HEK293 (cell line): ENCODE measurements around the gene ZFPL1.

ENCODE experiments used
- GLIS1 ChIP-seq: fragments of 450-650 bp; formaldehyde crosslinking; IDR thresholded peaks from 2 replicates; pipeline ENCODE4 v1.5.1; 2016; ENCODE audit warnings: missing biosample characterization, missing genetic modification characterization
- HOXD13 ChIP-seq: sonication (generic); formaldehyde crosslinking; IDR thresholded peaks from 2 replicates; pipeline ENCODE4 v1.8.0; 2022; ENCODE audit warnings: missing genetic modification reagents, borderline replicate concordance
- KLF10 ChIP-seq: fragments of 450-650 bp; IDR thresholded peaks from 2 replicates; pipeline ENCODE4 v1.5.1; 2018; ENCODE audit warnings: missing biosample characterization, mild to moderate bottlenecking, missing genetic modification characterization
- KLF8 ChIP-seq: fragments of 450-650 bp; formaldehyde crosslinking; IDR thresholded peaks from 2 replicates; pipeline ENCODE4 v1.5.1; 2016; ENCODE audit warnings: missing biosample characterization, missing genetic modification characterization
- OSR2 ChIP-seq: fragments of 450-650 bp; formaldehyde crosslinking; IDR thresholded peaks from 2 replicates; pipeline ENCODE4 v1.5.1; 2016; ENCODE audit warnings: missing biosample characterization, missing genetic modification characterization
- PRDM1 ChIP-seq: fragments of 450-650 bp; formaldehyde crosslinking; IDR thresholded peaks from 2 replicates; pipeline ENCODE4; 2016; ENCODE audit warnings: missing biosample characterization, missing genetic modification characterization
- RBAK ChIP-seq: fragments of 450-650 bp; formaldehyde crosslinking; IDR thresholded peaks from 2 replicates; pipeline ENCODE4 v1.5.1; 2016; ENCODE audit warnings: missing biosample characterization, missing genetic modification characterization
- TCF7L2 ChIP-seq: IDR thresholded peaks from 2 replicates; pipeline ENCODE4 v1.6.1; 2011; ENCODE audit warnings: low read depth, mild to moderate bottlenecking, inconsistent platforms, low read length, moderate library complexity, borderline replicate concordance
- YY1 ChIP-seq: fragments of 450-650 bp; formaldehyde crosslinking; IDR thresholded peaks from 2 replicates; pipeline ENCODE4 v1.5.1; 2018; ENCODE audit warnings: missing biosample characterization, missing genetic modification characterization
- ZNF18 ChIP-seq: fragments of 450-650 bp; formaldehyde crosslinking; IDR thresholded peaks from 2 replicates; pipeline ENCODE4 v1.5.1; 2016; ENCODE audit warnings: missing biosample characterization, missing genetic modification characterization
- ZNF239 ChIP-seq: fragments of 450-650 bp; formaldehyde crosslinking; IDR thresholded peaks from 2 replicates; pipeline ENCODE4 v1.5.1; 2016; ENCODE audit warnings: missing biosample characterization, missing genetic modification characterization
- ZNF341 ChIP-seq: fragments of 450-650 bp; formaldehyde crosslinking; IDR thresholded peaks from 2 replicates; pipeline ENCODE4; 2016; ENCODE audit warnings: low read depth, missing biosample characterization, missing genetic modification characterization
- ZNF354C ChIP-seq: fragments of 450-650 bp; formaldehyde crosslinking; IDR thresholded peaks from 2 replicates; pipeline ENCODE4 v1.5.1; 2016; ENCODE audit warnings: missing biosample characterization, missing genetic modification characterization, low read depth, borderline replicate concordance
- ZNF398 ChIP-seq: fragments of 450-650 bp; formaldehyde crosslinking; IDR thresholded peaks from 2 replicates; pipeline ENCODE4 v1.5.1; 2017; ENCODE audit warnings: missing biosample characterization, missing genetic modification characterization
- ZNF416 ChIP-seq: fragments of 450-650 bp; formaldehyde crosslinking; IDR thresholded peaks from 2 replicates; pipeline ENCODE4 v1.5.1; 2016; ENCODE audit warnings: missing biosample characterization, missing genetic modification characterization
- ZNF433 ChIP-seq: fragments of 450-650 bp; formaldehyde crosslinking; IDR thresholded peaks from 2 replicates; pipeline ENCODE4 v1.5.1; 2016; ENCODE audit warnings: missing biosample characterization, missing genetic modification characterization, low read depth
- ZNF514 ChIP-seq: fragments of 450-650 bp; formaldehyde crosslinking; IDR thresholded peaks from 2 replicates; pipeline ENCODE4 v1.5.1; 2016; ENCODE audit warnings: missing biosample characterization, missing genetic modification characterization
- ZNF639 ChIP-seq: fragments of 450-650 bp; formaldehyde crosslinking; IDR thresholded peaks from 2 replicates; pipeline ENCODE4 v1.5.1; 2016; ENCODE audit warnings: missing biosample characterization, missing genetic modification characterization
- ZNF707 ChIP-seq: fragments of 450-650 bp; formaldehyde crosslinking; IDR thresholded peaks from 2 replicates; pipeline ENCODE4 v1.5.1; 2016; ENCODE audit warnings: missing biosample characterization, missing genetic modification characterization
- ZNF785 ChIP-seq: fragments of 450-650 bp; formaldehyde crosslinking; IDR thresholded peaks from 2 replicates; pipeline ENCODE4 v1.5.1; 2016; ENCODE audit warnings: missing biosample characterization, missing genetic modification characterization
- ZSCAN16 ChIP-seq: fragments of 450-650 bp; formaldehyde crosslinking; IDR thresholded peaks from 2 replicates; pipeline ENCODE4 v1.5.1; 2016; ENCODE audit warnings: missing biosample characterization, missing genetic modification characterization
- ZSCAN4 ChIP-seq: fragments of 450-650 bp; formaldehyde crosslinking; IDR thresholded peaks from 2 replicates; pipeline ENCODE4 v1.5.1; 2017; ENCODE audit warnings: missing biosample characterization, missing genetic modification characterization
- ZSCAN5A ChIP-seq: fragments of 450-650 bp; formaldehyde crosslinking; IDR thresholded peaks from 2 replicates; pipeline ENCODE4 v1.5.1; 2016; ENCODE audit warnings: missing biosample characterization, missing genetic modification characterization
- TF ChIP-seq, protein P1 (sequence below): fragments of 450-650 bp; formaldehyde crosslinking; IDR thresholded peaks from 2 replicates; pipeline ENCODE4 v1.5.1; 2017; ENCODE audit warnings: missing biosample characterization, missing genetic modification characterization
- TF ChIP-seq, protein P2 (sequence below): fragments of 450-650 bp; formaldehyde crosslinking; optimal IDR thresholded peaks from 2 replicates; pipeline ENCODE3; 2016; ENCODE audit warnings: missing biosample characterization, mild to moderate bottlenecking, missing genetic modification characterization
- TF ChIP-seq, protein P3 (sequence below): fragments of 450-650 bp; formaldehyde crosslinking; IDR thresholded peaks from 2 replicates; pipeline ENCODE4 v1.5.1; 2017; ENCODE audit warnings: missing biosample characterization, mild to moderate bottlenecking, missing genetic modification characterization, moderate library complexity

ZFPL1 gene

GRCh38 chr11:65111744-65112545 lies 27.9 kb downstream of the ZFPL1 start, which contains the start of gene TM7SF2 (continued):
- no peak for TF ChIP-seq ZNF354C (tag by site-specific recombination)
- TF ChIP-seq, protein P1, sequence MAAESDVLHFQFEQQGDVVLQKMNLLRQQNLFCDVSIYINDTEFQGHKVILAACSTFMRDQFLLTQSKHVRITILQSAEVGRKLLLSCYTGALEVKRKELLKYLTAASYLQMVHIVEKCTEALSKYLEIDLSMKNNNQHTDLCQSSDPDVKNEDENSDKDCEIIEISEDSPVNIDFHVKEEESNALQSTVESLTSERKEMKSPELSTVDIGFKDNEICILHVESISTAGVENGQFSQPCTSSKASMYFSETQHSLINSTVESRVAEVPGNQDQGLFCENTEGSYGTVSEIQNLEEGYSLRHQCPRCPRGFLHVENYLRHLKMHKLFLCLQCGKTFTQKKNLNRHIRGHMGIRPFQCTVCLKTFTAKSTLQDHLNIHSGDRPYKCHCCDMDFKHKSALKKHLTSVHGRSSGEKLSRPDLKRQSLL = no peak
- TF ChIP-seq, protein P2, sequence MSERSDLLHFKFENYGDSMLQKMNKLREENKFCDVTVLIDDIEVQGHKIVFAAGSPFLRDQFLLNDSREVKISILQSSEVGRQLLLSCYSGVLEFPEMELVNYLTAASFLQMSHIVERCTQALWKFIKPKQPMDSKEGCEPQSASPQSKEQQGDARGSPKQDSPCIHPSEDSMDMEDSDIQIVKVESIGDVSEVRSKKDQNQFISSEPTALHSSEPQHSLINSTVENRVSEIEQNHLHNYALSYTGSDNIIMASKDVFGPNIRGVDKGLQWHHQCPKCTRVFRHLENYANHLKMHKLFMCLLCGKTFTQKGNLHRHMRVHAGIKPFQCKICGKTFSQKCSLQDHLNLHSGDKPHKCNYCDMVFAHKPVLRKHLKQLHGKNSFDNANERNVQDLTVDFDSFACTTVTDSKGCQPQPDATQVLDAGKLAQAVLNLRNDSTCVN (tag by site-specific recombination) = peak; percentile 41
- TF ChIP-seq ZNF707 (tag by site-specific recombination) = no peak
- TF ChIP-seq KLF8 (tag by site-specific recombination) = no peak
- TF ChIP-seq PRDM1 = no peak
- no peak for TF ChIP-seq ZNF639 (tag by site-specific recombination)
- TF ChIP-seq ZSCAN4 (tag by site-specific recombination) = no peak
- no peak for TF ChIP-seq ZNF18 (tag by site-specific recombination)
- TF ChIP-seq ZNF433 (tag by site-specific recombination) = no peak
- no peak for TF ChIP-seq RBAK (tag by site-specific recombination)
- TF ChIP-seq ZNF341 (tag by site-specific recombination) = no peak
- TF ChIP-seq ZNF514 = no peak
- TF ChIP-seq TCF7L2 = no peak
- TF ChIP-seq ZNF785 = no peak
- no peak for TF ChIP-seq GLIS1 (tag by site-specific recombination)
- no peak for TF ChIP-seq HOXD13 (CRISPR knock-in tag)
- peak; percentile 29; the same call in 1 of the 2 replicates for TF ChIP-seq YY1 (tag by site-specific recombination)
- peak; percentile 47 for TF ChIP-seq ZNF398
- TF ChIP-seq, protein P3, sequence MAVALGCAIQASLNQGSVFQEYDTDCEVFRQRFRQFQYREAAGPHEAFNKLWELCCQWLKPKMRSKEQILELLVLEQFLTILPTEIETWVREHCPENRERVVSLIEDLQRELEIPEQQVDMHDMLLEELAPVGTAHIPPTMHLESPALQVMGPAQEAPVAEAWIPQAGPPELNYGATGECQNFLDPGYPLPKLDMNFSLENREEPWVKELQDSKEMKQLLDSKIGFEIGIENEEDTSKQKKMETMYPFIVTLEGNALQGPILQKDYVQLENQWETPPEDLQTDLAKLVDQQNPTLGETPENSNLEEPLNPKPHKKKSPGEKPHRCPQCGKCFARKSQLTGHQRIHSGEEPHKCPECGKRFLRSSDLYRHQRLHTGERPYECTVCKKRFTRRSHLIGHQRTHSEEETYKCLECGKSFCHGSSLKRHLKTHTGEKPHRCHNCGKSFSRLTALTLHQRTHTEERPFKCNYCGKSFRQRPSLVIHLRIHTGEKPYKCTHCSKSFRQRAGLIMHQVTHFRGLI (tag by site-specific recombination) = no peak
- TF ChIP-seq KLF10 (tag by site-specific recombination) = peak; percentile 61; the same call in 1 of the 2 replicates
- no peak for TF ChIP-seq ZSCAN5A (tag by site-specific recombination)
- no peak for TF ChIP-seq ZNF416 (tag by site-specific recombination)
- no peak for TF ChIP-seq ZNF239 (tag by site-specific recombination)
- TF ChIP-seq OSR2 (tag by site-specific recombination) = no peak
- no peak for TF ChIP-seq ZSCAN16 (tag by site-specific recombination)
